GM12878 (cell line): ENCODE results near the gene PGLYRP4. TPM values are rescaled to one million over a fixed set of nuclear protein-coding genes. Genes with fewer than 3 reads are reported as not detected.

Source experiments
- BMI1 ChIP-seq: fragments of 450-650 bp; IDR thresholded peaks from 2 replicates; pipeline ENCODE4 v1.6.1; 2016; ENCODE audit warnings: mild to moderate bottlenecking, moderate library complexity, borderline replicate concordance
- MTA3 ChIP-seq: IDR thresholded peaks from 2 replicates; pipeline ENCODE4 v1.6.1; 2012; ENCODE audit warnings: low read length, inconsistent platforms, borderline replicate concordance
- POU2F2 ChIP-seq: IDR thresholded peaks from 3 replicates; pipeline ENCODE4 v1.6.1; 2011; ENCODE audit warnings: low read depth, mild to moderate bottlenecking, low read length, borderline replicate concordance
- RAD51 ChIP-seq: fragments of 450-650 bp; IDR thresholded peaks from 2 replicates; pipeline ENCODE4 v1.6.1; 2016; ENCODE audit warnings: moderate library complexity, mild to moderate bottlenecking, inconsistent platforms
- RB1 ChIP-seq: fragments of 450-650 bp; formaldehyde crosslinking; IDR thresholded peaks from 2 replicates; pipeline ENCODE4 v1.6.1; 2017; ENCODE audit warnings: mild to moderate bottlenecking, borderline replicate concordance
- WRNIP1 ChIP-seq: IDR thresholded peaks from 2 replicates; pipeline ENCODE4 v1.6.1; 2011; ENCODE audit warnings: low read depth, low read length, improper control_type of control experiment, borderline replicate concordance
- polyA plus RNA-seq, 11 experiments: library from polyadenylated mRNA; depleted of rRNA in 4 of 11; unstranded in 6 of 11; stranded (reverse) in 5 of 11; fragments of >200 nt; fragmentation: Nextera tagmentation in 4 of 11; fragmentation: Illumina TruSeq in 1 of 11; extraction: Ambion mirVana in 4 of 11; extraction: Trizol in 1 of 11; gene quantifications; 1 replicate in 1 of 11; 2 replicates in 10 of 11; pipeline versions ENCODE4 v1.2.1 to v1.2.3, GENCODE V29; 2011 to 2016; ENCODE audit warnings: inconsistent platforms in 2 of 11, missing spikeins in 2 of 11, low read depth in 1 of 11
- total RNA-seq, 4 experiments: library from RNA; depleted of rRNA in 3 of 4; stranded (reverse); fragments of >200 nt in 3 of 4; fragmentation: Illumina TruSeq in 1 of 4; extraction: Trizol in 1 of 4; gene quantifications; 2 replicates each; pipeline versions ENCODE4 v1.2.1 to v1.2.3, GENCODE V29; 2013 to 2021
- TF ChIP-seq, protein P1 (sequence below): fragments of 450-650 bp; IDR thresholded peaks from 2 replicates; pipeline ENCODE4 v1.6.1; 2017; ENCODE audit warnings: mild to moderate bottlenecking, moderate library complexity
- TF ChIP-seq, protein P2 (sequence below): fragments of 450-650 bp; IDR thresholded peaks from 2 replicates; pipeline ENCODE4 v1.6.1; 2016; ENCODE audit warnings: mild to moderate bottlenecking, moderate library complexity, borderline replicate concordance

The PGLYRP4 gene
- total and polyA plus RNA-seq, 10 of the 15 experiments (the other 5 are each of a cell fraction or from before 2014, with no cell fraction given) = 0.22 to 3.0 (median 0.44) TPM

DNA sequence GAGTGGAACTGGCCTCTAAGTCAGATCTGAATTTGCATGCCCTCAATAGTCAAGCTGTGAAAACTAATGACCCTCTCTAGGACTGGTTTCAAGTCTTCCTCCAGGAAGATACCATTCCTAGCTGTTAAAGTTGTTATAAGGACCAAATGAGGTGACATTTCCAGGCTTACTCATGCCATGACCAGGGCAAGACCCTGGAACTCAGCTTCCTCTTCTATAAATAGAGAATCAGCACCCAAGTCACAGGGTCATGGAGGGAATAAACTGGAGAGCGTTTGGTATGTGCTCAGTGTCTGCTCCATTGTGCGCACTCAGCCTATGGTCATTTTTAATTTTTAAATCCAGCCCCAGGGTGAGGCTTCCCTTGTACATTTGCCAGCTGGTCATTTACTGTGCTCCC lies 11.5 kb upstream of the PGLYRP4 start (continued):
- TF ChIP-seq, protein P1, sequence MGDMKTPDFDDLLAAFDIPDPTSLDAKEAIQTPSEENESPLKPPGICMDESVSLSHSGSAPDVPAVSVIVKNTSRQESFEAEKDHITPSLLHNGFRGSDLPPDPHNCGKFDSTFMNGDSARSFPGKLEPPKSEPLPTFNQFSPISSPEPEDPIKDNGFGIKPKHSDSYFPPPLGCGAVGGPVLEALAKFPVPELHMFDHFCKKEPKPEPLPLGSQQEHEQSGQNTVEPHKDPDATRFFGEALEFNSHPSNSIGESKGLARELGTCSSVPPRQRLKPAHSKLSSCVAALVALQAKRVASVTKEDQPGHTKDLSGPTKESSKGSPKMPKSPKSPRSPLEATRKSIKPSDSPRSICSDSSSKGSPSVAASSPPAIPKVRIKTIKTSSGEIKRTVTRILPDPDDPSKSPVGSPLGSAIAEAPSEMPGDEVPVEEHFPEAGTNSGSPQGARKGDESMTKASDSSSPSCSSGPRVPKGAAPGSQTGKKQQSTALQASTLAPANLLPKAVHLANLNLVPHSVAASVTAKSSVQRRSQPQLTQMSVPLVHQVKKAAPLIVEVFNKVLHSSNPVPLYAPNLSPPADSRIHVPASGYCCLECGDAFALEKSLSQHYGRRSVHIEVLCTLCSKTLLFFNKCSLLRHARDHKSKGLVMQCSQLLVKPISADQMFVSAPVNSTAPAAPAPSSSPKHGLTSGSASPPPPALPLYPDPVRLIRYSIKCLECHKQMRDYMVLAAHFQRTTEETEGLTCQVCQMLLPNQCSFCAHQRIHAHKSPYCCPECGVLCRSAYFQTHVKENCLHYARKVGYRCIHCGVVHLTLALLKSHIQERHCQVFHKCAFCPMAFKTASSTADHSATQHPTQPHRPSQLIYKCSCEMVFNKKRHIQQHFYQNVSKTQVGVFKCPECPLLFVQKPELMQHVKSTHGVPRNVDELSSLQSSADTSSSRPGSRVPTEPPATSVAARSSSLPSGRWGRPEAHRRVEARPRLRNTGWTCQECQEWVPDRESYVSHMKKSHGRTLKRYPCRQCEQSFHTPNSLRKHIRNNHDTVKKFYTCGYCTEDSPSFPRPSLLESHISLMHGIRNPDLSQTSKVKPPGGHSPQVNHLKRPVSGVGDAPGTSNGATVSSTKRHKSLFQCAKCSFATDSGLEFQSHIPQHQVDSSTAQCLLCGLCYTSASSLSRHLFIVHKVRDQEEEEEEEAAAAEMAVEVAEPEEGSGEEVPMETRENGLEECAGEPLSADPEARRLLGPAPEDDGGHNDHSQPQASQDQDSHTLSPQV = no peak
- TF ChIP-seq RAD51 = no peak
- no peak for TF ChIP-seq BMI1
- TF ChIP-seq POU2F2 = no peak
- TF ChIP-seq RB1 = no peak
- TF ChIP-seq MTA3 = no peak
- TF ChIP-seq WRNIP1 = no peak
- TF ChIP-seq, protein P2, sequence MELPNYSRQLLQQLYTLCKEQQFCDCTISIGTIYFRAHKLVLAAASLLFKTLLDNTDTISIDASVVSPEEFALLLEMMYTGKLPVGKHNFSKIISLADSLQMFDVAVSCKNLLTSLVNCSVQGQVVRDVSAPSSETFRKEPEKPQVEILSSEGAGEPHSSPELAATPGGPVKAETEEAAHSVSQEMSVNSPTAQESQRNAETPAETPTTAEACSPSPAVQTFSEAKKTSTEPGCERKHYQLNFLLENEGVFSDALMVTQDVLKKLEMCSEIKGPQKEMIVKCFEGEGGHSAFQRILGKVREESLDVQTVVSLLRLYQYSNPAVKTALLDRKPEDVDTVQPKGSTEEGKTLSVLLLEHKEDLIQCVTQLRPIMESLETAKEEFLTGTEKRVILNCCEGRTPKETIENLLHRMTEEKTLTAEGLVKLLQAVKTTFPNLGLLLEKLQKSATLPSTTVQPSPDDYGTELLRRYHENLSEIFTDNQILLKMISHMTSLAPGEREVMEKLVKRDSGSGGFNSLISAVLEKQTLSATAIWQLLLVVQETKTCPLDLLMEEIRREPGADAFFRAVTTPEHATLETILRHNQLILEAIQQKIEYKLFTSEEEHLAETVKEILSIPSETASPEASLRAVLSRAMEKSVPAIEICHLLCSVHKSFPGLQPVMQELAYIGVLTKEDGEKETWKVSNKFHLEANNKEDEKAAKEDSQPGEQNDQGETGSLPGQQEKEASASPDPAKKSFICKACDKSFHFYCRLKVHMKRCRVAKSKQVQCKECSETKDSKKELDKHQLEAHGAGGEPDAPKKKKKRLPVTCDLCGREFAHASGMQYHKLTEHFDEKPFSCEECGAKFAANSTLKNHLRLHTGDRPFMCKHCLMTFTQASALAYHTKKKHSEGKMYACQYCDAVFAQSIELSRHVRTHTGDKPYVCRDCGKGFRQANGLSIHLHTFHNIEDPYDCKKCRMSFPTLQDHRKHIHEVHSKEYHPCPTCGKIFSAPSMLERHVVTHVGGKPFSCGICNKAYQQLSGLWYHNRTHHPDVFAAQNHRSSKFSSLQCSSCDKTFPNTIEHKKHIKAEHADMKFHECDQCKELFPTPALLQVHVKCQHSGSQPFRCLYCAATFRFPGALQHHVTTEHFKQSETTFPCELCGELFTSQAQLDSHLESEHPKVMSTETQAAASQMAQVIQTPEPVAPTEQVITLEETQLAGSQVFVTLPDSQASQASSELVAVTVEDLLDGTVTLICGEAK = no peak
